Measurements from ENCODE around the gene ELSPBP1. TPM values are rescaled to one million over a fixed set of nuclear protein-coding genes. Genes with fewer than 3 reads are reported as not detected.

Gene ELSPBP1
- total RNA-seq, 1 experiment from 2014 or later: not detected

DNA sequence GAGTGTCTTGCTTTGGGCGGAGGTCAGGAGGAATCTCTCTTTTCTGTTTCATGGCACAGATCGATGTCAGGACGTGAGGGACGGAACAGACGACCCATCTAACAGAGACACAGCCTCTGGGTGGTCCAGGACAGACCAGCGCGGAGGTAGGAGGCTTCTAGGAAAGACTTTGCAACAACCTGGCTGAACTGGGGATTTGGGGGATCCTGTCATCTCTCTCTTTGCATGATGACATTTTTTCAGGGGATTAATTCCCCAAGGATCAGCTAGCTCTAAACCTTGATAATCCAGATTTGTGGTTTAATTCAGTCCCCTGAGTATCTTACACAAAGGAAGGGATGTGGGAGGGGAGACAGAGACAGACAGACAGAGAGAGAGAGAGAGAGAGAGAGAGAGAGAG, 35.0 kb downstream of the ELSPBP1 start:
- BruUV-seq (replicated peaks): no TSS peak
- no peak overlapping the region for H3K27ac Mint-ChIP-seq (ENCODE audit: unreplicated experiment)
- H3K4me3 Mint-ChIP-seq (ENCODE audit: low read depth, unreplicated experiment): no peak overlapping the region
- TF ChIP-seq, protein P1, sequence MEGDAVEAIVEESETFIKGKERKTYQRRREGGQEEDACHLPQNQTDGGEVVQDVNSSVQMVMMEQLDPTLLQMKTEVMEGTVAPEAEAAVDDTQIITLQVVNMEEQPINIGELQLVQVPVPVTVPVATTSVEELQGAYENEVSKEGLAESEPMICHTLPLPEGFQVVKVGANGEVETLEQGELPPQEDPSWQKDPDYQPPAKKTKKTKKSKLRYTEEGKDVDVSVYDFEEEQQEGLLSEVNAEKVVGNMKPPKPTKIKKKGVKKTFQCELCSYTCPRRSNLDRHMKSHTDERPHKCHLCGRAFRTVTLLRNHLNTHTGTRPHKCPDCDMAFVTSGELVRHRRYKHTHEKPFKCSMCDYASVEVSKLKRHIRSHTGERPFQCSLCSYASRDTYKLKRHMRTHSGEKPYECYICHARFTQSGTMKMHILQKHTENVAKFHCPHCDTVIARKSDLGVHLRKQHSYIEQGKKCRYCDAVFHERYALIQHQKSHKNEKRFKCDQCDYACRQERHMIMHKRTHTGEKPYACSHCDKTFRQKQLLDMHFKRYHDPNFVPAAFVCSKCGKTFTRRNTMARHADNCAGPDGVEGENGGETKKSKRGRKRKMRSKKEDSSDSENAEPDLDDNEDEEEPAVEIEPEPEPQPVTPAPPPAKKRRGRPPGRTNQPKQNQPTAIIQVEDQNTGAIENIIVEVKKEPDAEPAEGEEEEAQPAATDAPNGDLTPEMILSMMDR (IDR thresholded peaks at IDR 0.05; ENCODE audit: unreplicated experiment): no peak
- H3K27me3 Mint-ChIP-seq (ENCODE audit: unreplicated experiment): peaks cover 90% of the 10 kb centered on the region
- no peak for DNase-seq
- no peaks in the 10 kb centered on the region for H3K36me3 Mint-ChIP-seq (ENCODE audit: insufficient read depth, unreplicated experiment)
- intact Hi-C loops (cut with micrococcal nuclease; ENCODE audit: unreplicated experiment): no loop called here
- CTCF ChIA-PET: no interaction called here
- no peaks in the 10 kb centered on the region for H3K9me3 Mint-ChIP-seq (ENCODE audit: low read depth, unreplicated experiment)
- H3K4me1 Mint-ChIP-seq (ENCODE audit: low read depth, unreplicated experiment): no peaks in the 10 kb centered on the region

DNA sequence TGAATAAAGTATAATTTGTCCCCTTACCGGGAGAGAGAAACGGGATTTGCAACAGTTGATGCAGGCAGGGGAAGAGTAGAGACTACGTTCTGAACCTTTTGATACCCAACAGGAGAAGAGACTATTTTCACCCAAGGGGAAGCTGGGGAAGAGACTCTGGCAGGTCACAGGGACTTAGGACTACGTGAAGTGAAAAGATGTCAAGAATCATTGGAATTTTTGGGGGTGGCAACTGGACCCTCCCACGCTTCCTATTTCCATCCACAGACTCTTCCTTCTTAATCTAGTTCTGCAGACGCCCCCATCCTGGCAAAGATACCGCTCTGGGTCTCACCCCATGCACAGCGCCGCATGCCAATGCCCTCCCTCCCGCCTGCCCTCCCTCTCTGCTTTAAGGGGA, 35.6 kb downstream of the ELSPBP1 start:
- intact Hi-C loops (cut with micrococcal nuclease; ENCODE audit: unreplicated experiment): no loop called here
- H3K36me3 Mint-ChIP-seq (ENCODE audit: insufficient read depth, unreplicated experiment): no peaks in the 10 kb centered on the region
- no peak overlapping the region for H3K27ac Mint-ChIP-seq (ENCODE audit: unreplicated experiment)
- peaks cover 90% of the 10 kb centered on the region for H3K27me3 Mint-ChIP-seq (ENCODE audit: unreplicated experiment)
- H3K4me1 Mint-ChIP-seq (ENCODE audit: low read depth, unreplicated experiment): no peaks in the 10 kb centered on the region
- BruUV-seq (replicated peaks): no TSS peak
- H3K9me3 Mint-ChIP-seq (ENCODE audit: low read depth, unreplicated experiment): no peaks in the 10 kb centered on the region
- H3K4me3 Mint-ChIP-seq (ENCODE audit: low read depth, unreplicated experiment): no peak overlapping the region
- DNase-seq: no peak
- TF ChIP-seq, protein P1 (IDR thresholded peaks at IDR 0.05; ENCODE audit: unreplicated experiment): no peak
- CTCF ChIA-PET: no interaction called here

DNA sequence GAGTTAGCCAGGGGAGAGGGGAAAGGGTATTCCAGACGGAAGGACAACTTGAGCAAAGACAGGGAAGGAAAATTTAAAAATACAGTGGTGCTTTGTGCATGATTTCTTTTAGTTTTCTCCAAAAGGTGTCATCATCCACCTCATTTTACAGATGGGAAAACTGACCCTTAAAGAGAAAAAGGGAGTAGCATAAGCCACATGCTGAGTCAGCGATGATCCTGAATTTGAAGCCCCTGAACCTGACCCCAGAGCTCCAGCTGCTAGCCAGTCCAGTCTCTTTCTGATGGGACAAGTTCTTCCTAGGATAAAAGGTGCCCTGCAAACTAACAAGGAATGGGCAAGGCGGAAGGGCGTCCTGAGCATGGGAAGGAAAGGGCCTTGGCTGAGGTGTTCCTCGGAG, 39.2 kb downstream of the ELSPBP1 start:
- no TSS peak for BruUV-seq (replicated peaks)
- Mint-ChIP-seq H3K36me3 (ENCODE audit: insufficient read depth, unreplicated experiment) (no peaks in the 10 kb centered on the region), H3K4me1 (ENCODE audit: low read depth, unreplicated experiment) (no peaks in the 10 kb centered on the region), H3K9me3 (ENCODE audit: low read depth, unreplicated experiment) (no peaks in the 10 kb centered on the region), H3K4me3 (ENCODE audit: low read depth, unreplicated experiment) (no peak overlapping the region), H3K27ac (ENCODE audit: unreplicated experiment) (no peak overlapping the region), H3K27me3 (ENCODE audit: unreplicated experiment) (peaks cover 69% of the 10 kb centered on the region)
- TF ChIP-seq, protein P1 (IDR thresholded peaks at IDR 0.05; ENCODE audit: unreplicated experiment): no peak
- intact Hi-C loops (cut with micrococcal nuclease; ENCODE audit: unreplicated experiment): no loop called here
- DNase-seq: no peak
- CTCF ChIA-PET: interaction anchor here (0.6 kb wide), 2 partner anchors 10 to 168 kb away, joined by 3 read pairs; no protein-coding TSS in a partner anchor

DNA sequence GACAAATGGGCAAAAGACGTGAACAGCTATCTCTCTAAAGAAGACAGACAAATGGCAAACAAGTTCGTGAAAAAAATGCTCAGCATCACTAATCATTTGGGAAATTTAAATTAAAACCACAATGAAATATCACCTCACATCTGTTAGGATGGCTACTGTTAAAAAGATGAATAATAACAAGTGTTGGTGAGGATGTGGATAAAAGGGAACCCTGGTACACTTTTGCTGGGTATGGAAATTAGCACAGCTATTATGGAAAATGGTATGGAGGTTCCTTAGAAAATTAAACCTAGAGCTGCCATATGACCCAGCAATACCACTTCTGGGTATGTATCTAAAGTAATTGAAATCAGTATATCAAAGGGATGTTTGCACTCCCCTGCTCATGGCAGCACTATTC, 42.3 kb downstream of the ELSPBP1 start:
- no peak overlapping the region for H3K27ac Mint-ChIP-seq (ENCODE audit: unreplicated experiment)
- no peaks in the 10 kb centered on the region for H3K9me3 Mint-ChIP-seq (ENCODE audit: low read depth, unreplicated experiment)
- intact Hi-C loops (cut with micrococcal nuclease; ENCODE audit: unreplicated experiment): no loop called here
- BruUV-seq (replicated peaks): no TSS peak
- peaks cover 78% of the 10 kb centered on the region for H3K27me3 Mint-ChIP-seq (ENCODE audit: unreplicated experiment)
- no peaks in the 10 kb centered on the region for H3K36me3 Mint-ChIP-seq (ENCODE audit: insufficient read depth, unreplicated experiment)
- DNase-seq: no peak
- no peaks in the 10 kb centered on the region for H3K4me1 Mint-ChIP-seq (ENCODE audit: low read depth, unreplicated experiment)
- TF ChIP-seq, protein P1 (IDR thresholded peaks at IDR 0.05; ENCODE audit: unreplicated experiment): no peak
- no peak overlapping the region for H3K4me3 Mint-ChIP-seq (ENCODE audit: low read depth, unreplicated experiment)
- CTCF ChIA-PET: no interaction called here

All from Calu3 (cell line).